Nephron (organoid): ENCODE measurements around the gene EPS15.
"Not testable (repeated sequence)": the region's sequence is repeated elsewhere in the genome, so short reads cannot be mapped to it uniquely, and the experiment has no call there.

Source experiments
- H3K27ac Mint-ChIP-seq, 3 experiments: 2 replicates each; pipeline ENCODE4 v1.8.0; 2020; ENCODE audit warnings: mixed read lengths in 3 of 3, mild to moderate bottlenecking in 2 of 3, moderate library complexity in 1 of 3
- H3K27me3 Mint-ChIP-seq: 2 replicates; pipeline ENCODE4 v1.8.0; 2021; ENCODE audit warnings: low read depth, mild to moderate bottlenecking, moderate library complexity, mixed read lengths
- H3K36me3 Mint-ChIP-seq: 2 replicates; pipeline ENCODE4 v1.8.0; 2020; ENCODE audit warnings: low read depth, mixed read lengths
- H3K4me1 Mint-ChIP-seq: 2 replicates; pipeline ENCODE4 v1.8.0; 2020; ENCODE audit warnings: mixed read lengths
- H3K4me3 Mint-ChIP-seq, 3 experiments: 2 replicates each; pipeline ENCODE4 v1.8.0; 2020; ENCODE audit warnings: mild to moderate bottlenecking in 3 of 3, mixed read lengths in 3 of 3, moderate library complexity in 2 of 3
- H3K9me3 Mint-ChIP-seq: 2 replicates; pipeline ENCODE4 v1.8.0; 2020; ENCODE audit warnings: mixed read lengths
- CTCF ChIP-seq, 3 experiments: fragments of 200-600 bp; sonication (generic); IDR thresholded peaks; one replicate each; pipeline ENCODE4 v1.5.0; 2021; ENCODE audit warnings: antibody characterized with exemption in 3 of 3; ENCODE audit not compliant: unreplicated experiment in 3 of 3

Gene EPS15

DNA sequence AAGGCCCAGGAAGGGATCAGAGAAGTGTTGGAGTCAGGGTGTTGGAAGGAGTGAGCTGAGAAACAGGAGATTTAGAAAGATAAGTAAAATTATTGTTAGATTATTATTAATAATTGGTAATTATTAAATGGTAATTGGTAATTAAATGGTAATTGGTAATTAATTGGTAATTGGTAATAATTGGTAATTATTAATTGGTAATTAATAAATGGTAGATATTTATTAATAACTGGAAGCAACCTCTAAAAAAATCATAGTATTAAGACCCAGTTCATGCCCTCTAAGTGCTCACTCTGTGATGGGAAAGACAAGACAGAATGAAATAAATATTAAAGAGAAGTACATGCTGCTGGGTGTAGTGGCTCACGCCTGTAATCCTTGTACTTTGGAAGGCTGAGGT is 13.8 kb upstream of the EPS15 start:
- no peak overlapping the region for H3K27ac Mint-ChIP-seq
- no peaks in the 10 kb centered on the region for H3K27me3 Mint-ChIP-seq
- no peak for TF ChIP-seq CTCF (IDR thresholded peaks at IDR 0.05; ENCODE audit: unreplicated experiment in 3 of 3)
- H3K36me3 Mint-ChIP-seq: no peaks in the 10 kb centered on the region
- no peak overlapping the region for H3K4me3 Mint-ChIP-seq
- peaks cover 2% of the 10 kb centered on the region for H3K9me3 Mint-ChIP-seq
- H3K4me1 Mint-ChIP-seq: no peaks in the 10 kb centered on the region

- not testable (repeated sequence) for H3K9me3 Mint-ChIP-seq, H3K27me3 Mint-ChIP-seq, H3K4me3 Mint-ChIP-seq, H3K27ac Mint-ChIP-seq, H3K4me1 Mint-ChIP-seq, H3K36me3 Mint-ChIP-seq
Observed at GRCh38 chr1:51530447-51530846, 11.4 kb upstream of the EPS15 start.

DNA sequence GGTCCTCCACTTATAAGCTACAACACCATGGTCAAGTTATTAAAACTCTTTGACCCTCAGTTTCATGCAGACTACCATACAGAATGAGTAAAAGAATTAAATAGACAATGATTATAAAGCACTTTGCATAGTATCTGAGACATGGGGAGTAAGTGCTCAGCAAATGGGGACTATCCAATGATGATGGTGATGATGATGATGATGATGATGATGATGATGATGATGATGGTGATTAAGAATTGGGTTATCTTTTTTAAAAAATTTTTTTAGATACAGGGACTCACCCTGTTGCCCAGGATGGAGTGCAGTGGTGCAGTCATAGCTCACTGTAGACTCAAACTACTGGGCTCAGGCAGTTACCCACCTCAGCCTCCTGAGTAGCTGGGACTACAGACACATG is 8.1 kb upstream of the EPS15 start:
- H3K9me3 Mint-ChIP-seq: peaks cover 2% of the 10 kb centered on the region
- TF ChIP-seq CTCF (IDR thresholded peaks at IDR 0.05; ENCODE audit: unreplicated experiment in 3 of 3): no peak
- no peaks in the 10 kb centered on the region for H3K27me3 Mint-ChIP-seq
- no peak overlapping the region for H3K4me3 Mint-ChIP-seq
- no peaks in the 10 kb centered on the region for H3K36me3 Mint-ChIP-seq
- no peaks in the 10 kb centered on the region for H3K4me1 Mint-ChIP-seq
- no peak overlapping the region for H3K27ac Mint-ChIP-seq

- H3K4me1 Mint-ChIP-seq: no peaks in the 10 kb centered on the region
- H3K9me3 Mint-ChIP-seq: peaks cover 2% of the 10 kb centered on the region
- no peaks in the 10 kb centered on the region for H3K27me3 Mint-ChIP-seq
- no peak overlapping the region for H3K4me3 Mint-ChIP-seq
- H3K27ac Mint-ChIP-seq: no peak overlapping the region
- TF ChIP-seq CTCF (IDR thresholded peaks at IDR 0.05; ENCODE audit: unreplicated experiment in 3 of 3): no peak
- H3K36me3 Mint-ChIP-seq: no peaks in the 10 kb centered on the region
Observed at GRCh38 chr1:51526248-51526647, 7.2 kb upstream of the EPS15 start.

- Mint-ChIP-seq H3K9me3 (peaks cover 2% of the 10 kb centered on the region), H3K27ac (no peak overlapping the region), H3K36me3 (no peaks in the 10 kb centered on the region), H3K4me1 (no peaks in the 10 kb centered on the region), H3K4me3 (no peak overlapping the region), H3K27me3 (no peaks in the 10 kb centered on the region)
- TF ChIP-seq CTCF (IDR thresholded peaks at IDR 0.05; ENCODE audit: unreplicated experiment in 3 of 3): no peak
Observed at GRCh38 chr1:51525295-51525694, 6.2 kb upstream of the EPS15 start.

GRCh38 chr1:51524817-51525216 is 5.8 kb upstream of the EPS15 start:
- no peak overlapping the region for H3K4me3 Mint-ChIP-seq
- no peaks in the 10 kb centered on the region for H3K27me3 Mint-ChIP-seq
- H3K4me1 Mint-ChIP-seq: no peaks in the 10 kb centered on the region
- peaks cover 2% of the 10 kb centered on the region for H3K9me3 Mint-ChIP-seq
- no peak overlapping the region for H3K27ac Mint-ChIP-seq
- no peaks in the 10 kb centered on the region for H3K36me3 Mint-ChIP-seq
- no peak for TF ChIP-seq CTCF (IDR thresholded peaks at IDR 0.05; ENCODE audit: unreplicated experiment in 3 of 3)

DNA sequence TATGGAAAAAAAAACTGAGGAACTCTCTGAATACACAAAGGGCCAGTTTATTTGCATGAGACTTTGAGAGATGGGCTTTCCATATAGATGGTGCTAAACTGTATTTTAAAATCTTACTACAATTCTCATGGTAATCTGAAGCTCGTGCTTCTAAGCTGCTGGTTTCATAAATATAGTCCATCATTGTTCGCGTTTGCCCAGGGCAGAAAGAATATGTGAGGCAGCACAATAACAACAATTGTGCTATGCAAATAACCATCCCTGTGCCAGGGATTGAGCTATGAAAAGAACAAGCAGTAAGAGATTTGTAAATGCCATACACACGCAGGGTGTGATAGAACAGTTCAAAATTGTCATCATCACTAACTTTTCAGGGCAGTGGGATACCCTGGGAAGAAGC is 4.9 kb upstream of the EPS15 start:
- H3K9me3 Mint-ChIP-seq: peaks cover 2% of the 10 kb centered on the region
- TF ChIP-seq CTCF (IDR thresholded peaks at IDR 0.05; ENCODE audit: unreplicated experiment in 3 of 3): no peak
- no peaks in the 10 kb centered on the region for H3K36me3 Mint-ChIP-seq
- no peaks in the 10 kb centered on the region for H3K27me3 Mint-ChIP-seq
- no peak overlapping the region for H3K27ac Mint-ChIP-seq
- no peaks in the 10 kb centered on the region for H3K4me1 Mint-ChIP-seq
- H3K4me3 Mint-ChIP-seq: no peak overlapping the region
